ENCODE measurements around the gene GPR37. TPM values are rescaled to one million over a fixed set of nuclear protein-coding genes. Genes with fewer than 3 reads are reported as not detected.

The GPR37 gene
- total RNA-seq, 2 donors from 2014 or later, result 0.24 to 0.32 TPM

- intact Hi-C loops (cut with DNase I), result no loop called here
- DNase-seq (no peak), ATAC-seq (no peak)
Measured at GRCh38 chr7:124752310-124752709, 13.3 kb downstream of the GPR37 start.

GRCh38 chr7:124751027-124751426 lies 14.6 kb downstream of the GPR37 start:
- ATAC-seq (no peak), DNase-seq (no peak)
- intact Hi-C loops (cut with DNase I), result no loop called here

- intact Hi-C loops (cut with DNase I), result no loop called here
- DNase-seq (no peak), ATAC-seq (no peak)
Measured at GRCh38 chr7:124747072-124747471, 18.5 kb downstream of the GPR37 start.

- DNase-seq, result no peak
- intact Hi-C loops (cut with DNase I), result no loop called here
- no peak for ATAC-seq
Measured at GRCh38 chr7:124738639-124739038, 27.0 kb downstream of the GPR37 start.

- intact Hi-C loops (cut with DNase I), result no loop called here
- DNase-seq, result no peak
- no peak for ATAC-seq
Measured at GRCh38 chr7:124737760-124738300, 27.8 kb downstream of the GPR37 start.

- ATAC-seq, result no peak
- DNase-seq, result no peak
- intact Hi-C loops (cut with DNase I), result no loop called here
Measured at GRCh38 chr7:124728610-124729009, 37.0 kb downstream of the GPR37 start.

- ATAC-seq (no peak), DNase-seq (no peak)
- intact Hi-C loops (cut with DNase I), result no loop called here
Measured at GRCh38 chr7:124724507-124725192, 40.9 kb downstream of the GPR37 start.

GRCh38 chr7:124724079-124724478 lies 41.5 kb downstream of the GPR37 start:
- ATAC-seq, result no peak

GRCh38 chr7:124723012-124723411 lies 42.6 kb downstream of the GPR37 start:
- DNase-seq (no peak), ATAC-seq (no peak)
- intact Hi-C loops (cut with DNase I), result no loop called here

More at GRCh38 chr7:124724079-124724478, 41.5 kb downstream of the GPR37 start:
- DNase-seq, result no peak
- intact Hi-C loops (cut with DNase I), result no loop called here

- intact Hi-C loops (cut with DNase I), result no loop called here
- ATAC-seq, result no peak
- no peak for DNase-seq
Measured at GRCh38 chr7:124722292-124722691, 43.3 kb downstream of the GPR37 start.

- intact Hi-C loops (cut with DNase I), result no loop called here
- DNase-seq (no peak), ATAC-seq (no peak)
Measured at GRCh38 chr7:124720195-124720594, 45.4 kb downstream of the GPR37 start.

- DNase-seq, result no peak
- intact Hi-C loops (cut with DNase I), result no loop called here
- no peak for ATAC-seq
Measured at GRCh38 chr7:124718032-124718766, 47.4 kb downstream of the GPR37 start.

GRCh38 chr7:124716894-124717293 lies 48.7 kb downstream of the GPR37 start:
- intact Hi-C loops (cut with DNase I), result no loop called here
- DNase-seq (no peak), ATAC-seq (no peak)

GRCh38 chr7:124713086-124713485 lies 52.5 kb downstream of the GPR37 start:
- ATAC-seq (no peak), DNase-seq (no peak)
- intact Hi-C loops (cut with DNase I), result no loop called here

GRCh38 chr7:124712017-124712416 lies 53.6 kb downstream of the GPR37 start:
- ATAC-seq (no peak), DNase-seq (no peak)
- intact Hi-C loops (cut with DNase I), result no loop called here

- no peak for DNase-seq
- intact Hi-C loops (cut with DNase I), result no loop called here
- no peak for ATAC-seq
Measured at GRCh38 chr7:124702385-124702784, 63.2 kb downstream of the GPR37 start.

- ATAC-seq (peak in 1 of 2 donors; percentile 30), DNase-seq (no peak)
- intact Hi-C loops (cut with DNase I), result no loop called here
Measured at GRCh38 chr7:124701955-124702354, 63.6 kb downstream of the GPR37 start.

- intact Hi-C loops (cut with DNase I), result no loop called here
- DNase-seq, result no peak
Measured at GRCh38 chr7:124700655-124701054, 64.9 kb downstream of the GPR37 start.

GRCh38 chr7:124698964-124699363 lies 66.6 kb downstream of the GPR37 start:
- intact Hi-C loops (cut with DNase I), result no loop called here
- DNase-seq (no peak), ATAC-seq (no peak)

More at GRCh38 chr7:124700655-124701054, 64.9 kb downstream of the GPR37 start:
- ATAC-seq, result no peak

- intact Hi-C loops (cut with DNase I), result no loop called here
- ATAC-seq (no peak), DNase-seq (no peak)
Measured at GRCh38 chr7:124697746-124698145, 67.8 kb downstream of the GPR37 start.
